ENCODE measurements around the gene PHGDH.
"Not testable (repeated sequence)": the region's sequence is repeated elsewhere in the genome, so short reads cannot be mapped to it uniquely, and the experiment has no call there.

PHGDH gene

DNA sequence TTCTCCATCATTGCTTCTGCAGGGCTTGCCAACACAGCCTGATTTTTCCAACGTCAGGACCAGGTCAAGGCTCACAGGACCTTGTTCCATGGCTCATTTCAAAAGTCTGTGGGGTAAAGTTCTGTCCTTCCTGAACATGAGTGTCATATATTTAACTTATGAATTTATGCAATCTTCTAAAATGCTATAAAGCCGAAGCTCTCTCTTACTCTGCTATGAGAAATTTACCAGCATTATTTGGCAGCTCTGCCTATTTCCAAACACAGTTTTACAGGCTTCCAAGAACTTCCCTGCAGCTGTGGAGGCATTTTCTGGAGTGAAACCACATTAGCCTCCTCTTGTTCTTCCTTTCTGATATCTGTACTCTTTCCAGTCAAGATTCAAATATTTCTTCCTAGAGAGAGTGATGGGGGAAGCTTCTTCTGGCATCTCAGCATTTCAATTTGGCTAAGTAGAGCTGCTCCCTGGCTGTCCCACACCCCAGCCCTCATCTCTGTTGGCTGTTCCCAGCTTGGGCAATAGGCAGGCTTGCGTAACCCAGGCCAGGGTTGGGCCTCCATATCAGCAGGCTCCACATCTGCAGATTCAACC lies 72.6 kb downstream of the PHGDH start:
- H3K4me3 ChIP-seq (replicated peaks; ENCODE audit: low read depth, low read length), result no peak overlapping the region
- TF ChIP-seq, protein P1, sequence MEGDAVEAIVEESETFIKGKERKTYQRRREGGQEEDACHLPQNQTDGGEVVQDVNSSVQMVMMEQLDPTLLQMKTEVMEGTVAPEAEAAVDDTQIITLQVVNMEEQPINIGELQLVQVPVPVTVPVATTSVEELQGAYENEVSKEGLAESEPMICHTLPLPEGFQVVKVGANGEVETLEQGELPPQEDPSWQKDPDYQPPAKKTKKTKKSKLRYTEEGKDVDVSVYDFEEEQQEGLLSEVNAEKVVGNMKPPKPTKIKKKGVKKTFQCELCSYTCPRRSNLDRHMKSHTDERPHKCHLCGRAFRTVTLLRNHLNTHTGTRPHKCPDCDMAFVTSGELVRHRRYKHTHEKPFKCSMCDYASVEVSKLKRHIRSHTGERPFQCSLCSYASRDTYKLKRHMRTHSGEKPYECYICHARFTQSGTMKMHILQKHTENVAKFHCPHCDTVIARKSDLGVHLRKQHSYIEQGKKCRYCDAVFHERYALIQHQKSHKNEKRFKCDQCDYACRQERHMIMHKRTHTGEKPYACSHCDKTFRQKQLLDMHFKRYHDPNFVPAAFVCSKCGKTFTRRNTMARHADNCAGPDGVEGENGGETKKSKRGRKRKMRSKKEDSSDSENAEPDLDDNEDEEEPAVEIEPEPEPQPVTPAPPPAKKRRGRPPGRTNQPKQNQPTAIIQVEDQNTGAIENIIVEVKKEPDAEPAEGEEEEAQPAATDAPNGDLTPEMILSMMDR (IDR thresholded peaks at IDR 0.05; ENCODE audit: low read length, missing control alignments), result no peak
- peak; percentile 76 for DNase-seq (ENCODE audit: low read depth)

DNA sequence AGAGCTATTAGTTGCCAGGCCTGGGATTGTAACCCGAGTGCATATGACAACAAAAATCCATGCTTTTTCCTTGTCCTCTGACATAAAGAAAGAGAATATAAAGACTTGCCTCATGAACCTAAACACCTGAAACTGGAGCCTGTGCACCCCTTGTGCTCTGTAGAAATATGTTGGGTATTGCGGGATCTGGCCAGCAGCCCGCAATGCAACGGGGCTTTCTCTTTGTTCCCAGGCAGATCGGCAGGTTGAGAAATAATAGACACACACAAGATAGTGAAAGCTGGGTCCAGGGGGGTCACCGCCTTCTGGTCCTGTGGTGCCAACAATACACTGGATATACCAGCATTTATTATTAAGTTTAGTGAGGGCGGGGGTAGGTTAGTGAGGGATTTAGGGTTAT lies 74.3 kb downstream of the PHGDH start:
- H3K4me3 ChIP-seq (replicated peaks; ENCODE audit: low read depth, low read length); DNase-seq (ENCODE audit: low read depth): not testable (repeated sequence)

DNA sequence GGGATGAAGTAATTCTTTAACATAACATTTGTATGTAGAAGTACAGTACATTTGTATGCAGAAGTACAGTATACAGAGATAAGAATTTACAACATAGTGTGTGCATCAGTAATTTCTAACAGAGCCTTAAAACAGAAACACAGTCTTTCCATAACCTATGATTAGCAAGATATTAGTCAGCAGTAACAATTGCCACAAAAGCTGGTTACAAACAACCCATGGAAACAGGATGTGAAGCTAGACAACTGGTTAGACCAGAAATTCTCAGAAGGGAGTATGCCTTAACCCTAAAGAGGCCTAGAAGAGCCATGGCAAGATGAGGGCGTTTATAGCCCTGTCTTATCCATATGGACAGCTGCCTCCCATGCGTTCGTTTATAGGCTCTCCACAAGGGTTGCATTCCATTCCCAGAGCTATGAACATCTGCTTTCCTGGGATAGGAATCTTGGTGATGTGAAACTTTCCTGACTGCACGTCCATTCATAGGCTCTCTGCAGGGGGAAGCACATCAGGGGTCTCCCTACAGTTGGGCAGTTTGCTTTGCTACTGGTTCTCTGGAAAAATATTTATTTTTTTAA lies 74.8 kb downstream of the PHGDH start:
- not testable (repeated sequence) for DNase-seq (ENCODE audit: low read depth); H3K4me3 ChIP-seq (replicated peaks; ENCODE audit: low read depth, low read length)

DNA sequence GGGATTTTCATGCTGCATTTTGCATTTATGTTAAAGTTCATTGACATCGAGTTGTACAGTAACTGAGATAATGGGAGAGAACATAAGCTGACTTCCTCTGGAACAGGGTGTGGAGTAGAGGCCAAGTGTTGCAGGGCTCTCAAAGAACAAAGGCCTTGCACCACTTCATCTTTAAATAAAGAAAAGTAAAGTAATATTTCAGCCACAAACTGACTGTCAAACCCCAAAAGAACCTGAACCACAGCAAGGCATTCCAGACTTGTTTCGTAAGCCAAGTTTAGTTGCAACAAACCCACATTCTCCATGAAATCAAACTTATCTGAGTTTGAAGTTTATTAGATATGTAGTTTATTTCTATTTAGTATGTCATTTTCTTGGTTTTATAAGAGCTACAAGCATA lies 76.0 kb downstream of the PHGDH start:
- H3K4me3 ChIP-seq (replicated peaks; ENCODE audit: low read depth, low read length), result no peak overlapping the region
- TF ChIP-seq, protein P1 (IDR thresholded peaks at IDR 0.05; ENCODE audit: low read length, missing control alignments), result no peak
- peak; percentile 56 for DNase-seq (ENCODE audit: low read depth)

DNA sequence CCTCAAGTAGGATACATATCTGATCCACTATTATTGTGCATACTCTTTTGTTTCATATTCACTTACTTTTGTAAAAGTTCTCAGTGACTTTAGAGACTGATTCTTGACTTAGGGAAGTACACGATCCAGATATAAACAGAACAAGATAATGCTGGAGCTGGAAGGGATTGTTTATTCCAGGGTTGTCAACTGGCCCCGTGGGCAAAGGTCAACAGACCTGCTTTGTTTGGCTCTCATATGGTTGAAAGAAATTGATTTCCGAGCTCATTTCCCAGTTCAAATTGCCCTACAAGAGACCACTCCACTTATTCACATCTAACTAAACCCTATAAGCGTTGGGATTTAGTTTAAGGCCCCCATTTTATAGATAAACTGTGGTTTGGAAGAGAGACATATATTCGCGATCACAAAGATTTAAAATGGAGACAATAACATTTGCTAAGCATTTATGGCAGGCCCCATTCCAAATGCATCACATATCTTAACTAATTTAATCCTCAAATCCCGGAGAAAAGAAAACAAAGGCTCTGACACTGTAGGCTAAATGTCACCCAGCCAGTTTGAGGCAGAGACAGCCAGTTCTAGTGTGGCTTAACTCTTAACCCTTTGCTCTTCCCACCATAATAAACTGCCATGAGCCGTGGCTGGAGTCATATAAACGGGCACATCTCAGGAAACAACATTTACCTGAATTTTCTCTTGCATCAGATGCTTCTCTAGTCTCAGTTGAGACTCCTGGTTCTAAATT lies 78.9 kb downstream of the PHGDH start:
- no peak overlapping the region for H3K4me3 ChIP-seq (replicated peaks; ENCODE audit: low read depth, low read length)
- TF ChIP-seq, protein P1 (IDR thresholded peaks at IDR 0.05; ENCODE audit: low read length, missing control alignments), result no peak

DNA sequence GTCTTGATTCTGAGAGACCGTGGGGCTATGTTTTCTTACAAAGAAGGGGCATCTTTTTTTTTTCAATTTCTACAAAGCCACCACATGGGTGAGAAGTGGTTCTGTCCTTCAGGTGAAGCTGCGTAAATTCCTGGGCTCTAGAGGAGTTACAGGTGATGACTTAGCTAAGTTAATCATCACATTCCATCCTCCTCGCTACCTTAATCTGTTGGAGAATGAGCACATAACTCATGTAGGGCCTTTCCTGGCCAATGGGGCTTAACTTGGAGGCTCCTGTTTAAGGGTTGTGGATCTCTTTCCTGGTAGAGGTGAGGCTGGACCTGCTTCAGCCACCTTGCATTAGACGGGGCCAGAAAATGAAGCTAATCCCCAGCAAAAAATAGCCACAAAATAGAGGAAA lies 79.6 kb downstream of the PHGDH start:
- no peak for DNase-seq (ENCODE audit: low read depth)
- TF ChIP-seq, protein P1 (IDR thresholded peaks at IDR 0.05; ENCODE audit: low read length, missing control alignments), result no peak

More for the DNA sequence above, 78.9 kb downstream of the PHGDH start:
- no peak for DNase-seq (ENCODE audit: low read depth)

More for the DNA sequence above, 79.6 kb downstream of the PHGDH start:
- no peak overlapping the region for H3K4me3 ChIP-seq (replicated peaks; ENCODE audit: low read depth, low read length)
